Kidney epithelial cell (primary cell): Measurements from ENCODE around the gene WASL. TPM values are rescaled to one million over a fixed set of nuclear protein-coding genes. Genes with fewer than 3 reads are reported as not detected.

Experiments used
- DNase-seq: peaks from one replicate; pipeline ENCODE4 v3.0.0-alpha.2; 2010; ENCODE audit warnings: low read depth
- H3K27me3 ChIP-seq: 2 replicates; pipeline ENCODE4 v1.6.0; 2011; ENCODE audit warnings: low read length; ENCODE audit not compliant: control insufficient read depth, insufficient read depth
- H3K36me3 ChIP-seq: 2 replicates; pipeline ENCODE4 v1.5.1; 2011; ENCODE audit warnings: low read length; ENCODE audit not compliant: control insufficient read depth, insufficient read depth
- H3K4me3 ChIP-seq: 2 replicates; pipeline ENCODE4 v1.5.1; 2011; ENCODE audit warnings: low read depth, mild to moderate bottlenecking, control low read depth, low read length
- total RNA-seq: library from RNA; depleted of rRNA; stranded (reverse); fragments of >200 nt; gene quantifications from 2 replicates; pipeline ENCODE4 v1.2.3, GENCODE V29; 2015
- TF ChIP-seq, protein P1 (sequence below): IDR thresholded peaks from 2 replicates; pipeline ENCODE4 v1.5.1; 2011; ENCODE audit warnings: mild to moderate bottlenecking, moderate library complexity, low read length, control low read depth, inconsistent platforms; ENCODE audit not compliant: insufficient read depth, poor library complexity, severe bottlenecking

Gene WASL
- total RNA-seq, 1 donor from 2014 or later = 31.6 TPM

GRCh38 chr7:123712619-123713018, 36.2 kb downstream of the WASL start:
- TF ChIP-seq, protein P1, sequence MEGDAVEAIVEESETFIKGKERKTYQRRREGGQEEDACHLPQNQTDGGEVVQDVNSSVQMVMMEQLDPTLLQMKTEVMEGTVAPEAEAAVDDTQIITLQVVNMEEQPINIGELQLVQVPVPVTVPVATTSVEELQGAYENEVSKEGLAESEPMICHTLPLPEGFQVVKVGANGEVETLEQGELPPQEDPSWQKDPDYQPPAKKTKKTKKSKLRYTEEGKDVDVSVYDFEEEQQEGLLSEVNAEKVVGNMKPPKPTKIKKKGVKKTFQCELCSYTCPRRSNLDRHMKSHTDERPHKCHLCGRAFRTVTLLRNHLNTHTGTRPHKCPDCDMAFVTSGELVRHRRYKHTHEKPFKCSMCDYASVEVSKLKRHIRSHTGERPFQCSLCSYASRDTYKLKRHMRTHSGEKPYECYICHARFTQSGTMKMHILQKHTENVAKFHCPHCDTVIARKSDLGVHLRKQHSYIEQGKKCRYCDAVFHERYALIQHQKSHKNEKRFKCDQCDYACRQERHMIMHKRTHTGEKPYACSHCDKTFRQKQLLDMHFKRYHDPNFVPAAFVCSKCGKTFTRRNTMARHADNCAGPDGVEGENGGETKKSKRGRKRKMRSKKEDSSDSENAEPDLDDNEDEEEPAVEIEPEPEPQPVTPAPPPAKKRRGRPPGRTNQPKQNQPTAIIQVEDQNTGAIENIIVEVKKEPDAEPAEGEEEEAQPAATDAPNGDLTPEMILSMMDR = no peak
- Histone ChIP-seq H3K36me3 (no peaks in the 10 kb centered on the region), H3K4me3 (no peak overlapping the region), H3K27me3 (no peaks in the 10 kb centered on the region)
- DNase-seq = peak; percentile 19

- H3K4me3 ChIP-seq = no peak overlapping the region
- no peaks in the 10 kb centered on the region for H3K27me3 ChIP-seq
- TF ChIP-seq, protein P1 = no peak
- H3K36me3 ChIP-seq = no peaks in the 10 kb centered on the region
- no peak for DNase-seq
Measured at GRCh38 chr7:123711832-123712293, 36.9 kb downstream of the WASL start.

DNA sequence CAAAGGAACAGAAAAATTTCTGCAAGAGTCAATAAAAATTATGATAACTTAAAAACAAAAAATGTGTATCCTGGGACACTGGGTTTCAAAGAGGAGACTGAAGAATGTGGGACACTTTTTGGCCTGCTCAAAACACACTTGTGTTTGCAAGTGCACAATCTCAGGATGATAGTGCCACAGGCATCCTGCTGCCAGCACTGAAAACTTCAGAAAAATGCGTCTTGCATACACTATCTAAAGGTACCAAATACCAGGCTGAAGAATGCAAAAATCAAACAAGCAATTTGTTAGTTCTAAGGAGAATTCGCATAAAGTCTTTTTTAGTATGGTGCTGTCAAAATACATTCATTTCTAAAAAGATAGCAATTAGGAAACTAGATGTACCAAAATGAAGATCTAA, 38.1 kb downstream of the WASL start:
- Histone ChIP-seq H3K36me3 (no peaks in the 10 kb centered on the region), H3K27me3 (no peaks in the 10 kb centered on the region), H3K4me3 (no peak overlapping the region)
- no peak for DNase-seq
- TF ChIP-seq, protein P1 = no peak

- Histone ChIP-seq H3K4me3 (no peak overlapping the region), H3K27me3 (no peaks in the 10 kb centered on the region), H3K36me3 (no peaks in the 10 kb centered on the region)
- no peak for DNase-seq
- TF ChIP-seq, protein P1 = no peak
Measured at GRCh38 chr7:123709525-123709924, 39.3 kb downstream of the WASL start.

GRCh38 chr7:123705211-123705901, 43.4 kb downstream of the WASL start:
- no peaks in the 10 kb centered on the region for H3K36me3 ChIP-seq
- DNase-seq = no peak
- no peaks in the 10 kb centered on the region for H3K27me3 ChIP-seq
- no peak overlapping the region for H3K4me3 ChIP-seq
- TF ChIP-seq, protein P1 = no peak
